Omental fat pad (tissue), 4 donors: ENCODE measurements around the gene NRP1. TPM values are rescaled to one million over a fixed set of nuclear protein-coding genes. Genes with fewer than 3 reads are reported as not detected.

Experiments
- ATAC-seq: fragments of 150-250 bp; one replicate; pipeline ENCODE4 v1.9.1; 2016; ENCODE audit warnings: mild to moderate bottlenecking, moderate library complexity; ENCODE audit not compliant: low FRiP score
- DNase-seq: peaks from one replicate; pipeline ENCODE4 v3.0.0-alpha.2; 2019; ENCODE audit warnings: low spot score
- CTCF ChIP-seq, 3 donors: fragments of 450-650 bp; IDR thresholded peaks; one replicate each; pipeline ENCODE4 v1.5.1; 2016 to 2017; ENCODE audit warnings: antibody characterized with exemption in 3 of 3, mild to moderate bottlenecking in 3 of 3, moderate library complexity in 2 of 3
- total RNA-seq, 4 donors: library from RNA; depleted of rRNA; stranded (reverse); fragments of >200 nt; gene quantifications; one replicate each; pipeline ENCODE4 v1.1.0, GENCODE V29; 2016

The NRP1 gene
- total RNA-seq, 4 donors from 2014 or later = 72.8 to 223 (median 178) TPM

DNA sequence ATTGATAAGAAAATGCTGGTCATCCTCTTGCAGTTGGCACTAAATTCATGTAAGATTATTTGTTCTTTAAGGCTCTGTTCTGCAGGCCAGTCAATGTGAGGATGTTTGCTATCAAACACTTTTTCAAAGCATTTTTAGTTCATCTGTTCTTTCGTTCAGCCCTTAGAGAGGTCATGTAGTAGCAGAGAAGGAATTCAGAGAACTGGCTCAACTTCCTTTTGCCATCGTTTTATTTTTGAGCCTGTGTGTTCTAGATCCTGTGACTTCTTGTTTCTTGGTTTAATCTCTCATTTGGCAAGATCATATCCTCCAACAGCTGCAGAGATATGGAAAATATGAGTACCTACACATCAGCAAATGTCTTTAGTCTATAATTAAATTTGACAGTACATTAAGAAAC lies 184.3 kb downstream of the NRP1 start:
- ATAC-seq = no peak
- no peak for TF ChIP-seq CTCF (IDR thresholded peaks at IDR 0.05)
- DNase-seq = no peak

DNA sequence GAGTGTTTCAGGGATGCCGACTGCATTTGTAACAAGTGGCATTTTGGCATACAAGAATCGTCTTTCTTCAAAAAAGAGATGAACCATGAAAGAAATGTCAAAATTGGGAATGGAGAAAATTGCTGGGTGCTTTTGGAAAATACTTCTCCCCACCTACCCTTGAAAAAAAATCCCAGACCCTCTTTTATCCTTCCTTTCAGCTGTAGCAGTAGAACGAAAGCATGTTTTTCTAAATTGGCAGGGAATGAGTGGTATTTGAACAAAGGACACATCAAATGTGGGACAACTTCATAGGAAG lies 187.5 kb downstream of the NRP1 start:
- no peak for ATAC-seq
- no peak for DNase-seq
- no peak for TF ChIP-seq CTCF (IDR thresholded peaks at IDR 0.05)

DNA sequence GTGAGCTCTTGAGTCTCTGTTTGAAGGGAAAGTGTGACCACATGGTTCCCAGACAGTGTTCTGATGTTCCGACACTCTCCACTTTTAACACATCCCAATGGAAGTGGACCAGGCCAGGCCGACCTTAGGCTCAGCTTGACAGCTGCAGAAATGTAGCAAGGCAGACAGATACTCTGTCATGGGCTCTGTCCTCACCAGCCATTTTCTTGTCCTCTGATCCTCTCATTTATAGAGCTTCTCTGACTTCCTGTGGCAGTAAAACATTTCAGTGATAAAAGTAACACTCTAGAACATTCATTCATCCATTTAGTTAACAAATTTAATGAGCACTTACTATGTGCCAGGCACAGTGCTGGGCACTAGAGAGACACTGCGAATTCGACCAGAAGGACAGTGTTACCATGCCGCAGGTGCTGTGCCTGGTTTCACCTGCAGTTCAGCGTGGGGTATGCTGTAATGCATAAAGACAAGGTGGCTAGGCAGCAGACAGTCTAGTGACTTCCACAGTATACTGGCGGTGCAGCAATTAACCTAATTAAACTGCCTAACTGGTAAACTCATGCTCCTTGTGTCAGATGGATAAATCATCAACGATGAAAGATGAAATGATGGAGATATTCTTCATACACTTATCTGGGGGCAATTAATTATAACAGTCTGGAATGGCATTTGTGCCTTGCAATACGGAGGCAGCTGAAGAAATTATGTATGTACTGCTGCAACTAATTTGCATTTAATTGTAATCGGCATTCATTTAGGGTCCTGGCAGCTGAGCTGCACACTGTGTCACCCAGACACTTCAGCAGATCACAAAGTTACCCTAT lies 188.1 kb downstream of the NRP1 start:
- TF ChIP-seq CTCF (IDR thresholded peaks at IDR 0.05) = no peak
- DNase-seq (no peak), ATAC-seq (no peak)

GRCh38 chr10:33145451-33146188 lies 188.8 kb downstream of the NRP1 start:
- ATAC-seq = no peak

DNA sequence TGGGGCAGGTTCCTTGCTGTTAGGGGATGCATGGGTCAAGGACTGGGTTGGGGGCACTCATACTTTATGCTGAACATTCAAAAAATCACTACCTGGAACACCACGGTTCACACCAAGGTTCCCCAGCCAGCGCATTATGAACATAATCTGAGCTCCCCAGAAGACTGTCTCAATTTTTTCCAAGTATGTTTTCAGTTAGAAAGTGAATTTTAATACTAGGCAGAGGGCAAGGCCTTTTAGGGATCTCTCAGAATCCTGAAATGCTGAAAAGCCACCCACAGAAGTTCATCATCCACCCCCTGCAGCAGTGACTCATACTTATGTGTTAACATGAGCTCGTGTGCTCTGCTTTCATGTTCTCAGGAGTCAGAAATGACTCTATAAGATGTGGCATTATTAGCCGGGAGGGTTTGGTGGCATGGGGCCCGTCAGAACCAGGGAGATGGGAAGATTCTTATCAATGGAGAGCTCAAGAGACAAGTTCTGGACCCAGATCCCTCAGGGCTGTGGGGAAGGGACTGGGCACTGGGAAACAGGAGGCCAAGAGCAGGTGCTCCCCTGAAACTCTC lies 191.2 kb downstream of the NRP1 start:
- no peak for TF ChIP-seq CTCF (IDR thresholded peaks at IDR 0.05)
- ATAC-seq (no peak), DNase-seq (no peak)

More at GRCh38 chr10:33145451-33146188, 188.8 kb downstream of the NRP1 start:
- DNase-seq = no peak
- no peak for TF ChIP-seq CTCF (IDR thresholded peaks at IDR 0.05)

GRCh38 chr10:33142295-33142694 lies 192.2 kb downstream of the NRP1 start:
- ATAC-seq (no peak), DNase-seq (no peak)
- TF ChIP-seq CTCF (IDR thresholded peaks at IDR 0.05) = no peak
